OCI-LY7 (cell line): ENCODE results near the gene ZBP1.

Experiments
- CTCF ChIP-seq: fragments of 200-600 bp; sonication (generic); conservative IDR thresholded peaks from 2 replicates; pipeline ENCODE4 v1.5.1; 2014; ENCODE audit warnings: mild to moderate bottlenecking, antibody characterized with exemption, low read length, moderate library complexity, mixed read lengths
- EZH2phosphoT487 ChIP-seq: fragments of 200-600 bp; sonication (generic); IDR thresholded peaks from 2 replicates; pipeline ENCODE4 v1.6.1; 2018; ENCODE audit warnings: low read depth, borderline replicate concordance, mild to moderate bottlenecking, mixed run types, antibody characterized with exemption, low read length, moderate library complexity, mixed read lengths

GRCh38 chr20:57589123-57589727 is 31.0 kb downstream of the ZBP1 start:
- no peak for TF ChIP-seq CTCF
- TF ChIP-seq EZH2phosphoT487 = no peak
